ENCODE data around the gene LHPP. TPM values are rescaled to one million over a fixed set of nuclear protein-coding genes. Genes with fewer than 3 reads are reported as not detected.

Gene LHPP
- total and polyA plus RNA-seq, 2 experiments from 2014 or later: 27.4 to 40.2 TPM

GRCh38 chr10:124604214-124605000 is 142.8 kb downstream of the LHPP start:
- no peaks in the 10 kb centered on the region for H3K79me2 ChIP-seq (replicated peaks; ENCODE audit: insufficient read depth)
- DNase-seq (ENCODE audit: low spot score) (no peak), ATAC-seq (no peak)
- Mint-ChIP-seq H3K9me3 (no peaks in the 10 kb centered on the region), H3K27me3 (ENCODE audit: insufficient read depth, low read depth, poor library complexity) (peaks cover 8% of the 10 kb centered on the region), H3K4me1 (0 out of 3 replicates have a peak, but pooled peaks cover 3% of the 10 kb centered on the region), H3K4me3 (no peak overlapping the region), H3K36me3 (ENCODE audit: low read depth) (no peaks in the 10 kb centered on the region), H3K27ac (no peak overlapping the region; the same call in 1 of the 2 replicates)
- no peak overlapping the region for H3K27ac ChIP-seq (ENCODE audit: low read depth)
- H3K36me3 ChIP-seq (ENCODE audit: insufficient read depth): no peaks in the 10 kb centered on the region
- no peak overlapping the region for H2AFZ ChIP-seq
- H3K4me1 ChIP-seq (ENCODE audit: insufficient read depth): no peaks in the 10 kb centered on the region
- no peaks in the 10 kb centered on the region for H3K9me2 ChIP-seq (ENCODE audit: insufficient read depth)
- H3K27me3 ChIP-seq (ENCODE audit: insufficient read depth): no peaks in the 10 kb centered on the region
- H3F3A ChIP-seq (replicated peaks; ENCODE audit: low read depth): no peaks in the 10 kb centered on the region
- H3K4me2 ChIP-seq: no peak overlapping the region
- no peak overlapping the region for H3K4me3 ChIP-seq
- no peak for TF ChIP-seq NANOG (IDR thresholded peaks at IDR 0.05; ENCODE audit: borderline replicate concordance)
- TF ChIP-seq, protein P1, sequence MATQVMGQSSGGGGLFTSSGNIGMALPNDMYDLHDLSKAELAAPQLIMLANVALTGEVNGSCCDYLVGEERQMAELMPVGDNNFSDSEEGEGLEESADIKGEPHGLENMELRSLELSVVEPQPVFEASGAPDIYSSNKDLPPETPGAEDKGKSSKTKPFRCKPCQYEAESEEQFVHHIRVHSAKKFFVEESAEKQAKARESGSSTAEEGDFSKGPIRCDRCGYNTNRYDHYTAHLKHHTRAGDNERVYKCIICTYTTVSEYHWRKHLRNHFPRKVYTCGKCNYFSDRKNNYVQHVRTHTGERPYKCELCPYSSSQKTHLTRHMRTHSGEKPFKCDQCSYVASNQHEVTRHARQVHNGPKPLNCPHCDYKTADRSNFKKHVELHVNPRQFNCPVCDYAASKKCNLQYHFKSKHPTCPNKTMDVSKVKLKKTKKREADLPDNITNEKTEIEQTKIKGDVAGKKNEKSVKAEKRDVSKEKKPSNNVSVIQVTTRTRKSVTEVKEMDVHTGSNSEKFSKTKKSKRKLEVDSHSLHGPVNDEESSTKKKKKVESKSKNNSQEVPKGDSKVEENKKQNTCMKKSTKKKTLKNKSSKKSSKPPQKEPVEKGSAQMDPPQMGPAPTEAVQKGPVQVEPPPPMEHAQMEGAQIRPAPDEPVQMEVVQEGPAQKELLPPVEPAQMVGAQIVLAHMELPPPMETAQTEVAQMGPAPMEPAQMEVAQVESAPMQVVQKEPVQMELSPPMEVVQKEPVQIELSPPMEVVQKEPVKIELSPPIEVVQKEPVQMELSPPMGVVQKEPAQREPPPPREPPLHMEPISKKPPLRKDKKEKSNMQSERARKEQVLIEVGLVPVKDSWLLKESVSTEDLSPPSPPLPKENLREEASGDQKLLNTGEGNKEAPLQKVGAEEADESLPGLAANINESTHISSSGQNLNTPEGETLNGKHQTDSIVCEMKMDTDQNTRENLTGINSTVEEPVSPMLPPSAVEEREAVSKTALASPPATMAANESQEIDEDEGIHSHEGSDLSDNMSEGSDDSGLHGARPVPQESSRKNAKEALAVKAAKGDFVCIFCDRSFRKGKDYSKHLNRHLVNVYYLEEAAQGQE (IDR thresholded peaks at IDR 0.05; ENCODE audit: unreplicated experiment): no peak
- no peak for TF ChIP-seq POLR2AphosphoS5 (IDR thresholded peaks at IDR 0.05; ENCODE audit: low read depth)
- no peak for TF ChIP-seq CTCF (conservative IDR thresholded peaks at IDR 0.05; ENCODE audit: low read depth in 2 of 2)
- no peak for TF ChIP-seq EZH2phosphoT487 (IDR thresholded peaks at IDR 0.05; ENCODE audit: unreplicated experiment)
- no peak for TF ChIP-seq CREB1 (CRISPR knock-in tag; IDR thresholded peaks at IDR 0.05; ENCODE audit: low read depth)
- TF ChIP-seq EZH2 (IDR thresholded peaks at IDR 0.05; ENCODE audit: low read depth, unreplicated experiment): no peak
- no peak for TF ChIP-seq JUNB (IDR thresholded peaks at IDR 0.05; ENCODE audit: unreplicated experiment)
- H4K20me1 ChIP-seq (replicated peaks; ENCODE audit: insufficient read depth): no peaks in the 10 kb centered on the region; the same call in 1 of the 2 replicates

GRCh38 chr10:124605001-124605370 is 143.4 kb downstream of the LHPP start:
- 0 out of 3 replicates have a peak, but pooled peaks cover 3% of the 10 kb centered on the region for H3K4me1 Mint-ChIP-seq
- H3K4me3 ChIP-seq: no peak overlapping the region
- H3K9me2 ChIP-seq (ENCODE audit: insufficient read depth): no peaks in the 10 kb centered on the region
- no peaks in the 10 kb centered on the region for H3K79me2 ChIP-seq (replicated peaks; ENCODE audit: insufficient read depth)
- H2AFZ ChIP-seq: no peak overlapping the region
- no peaks in the 10 kb centered on the region for H3F3A ChIP-seq (replicated peaks; ENCODE audit: low read depth)
- no peak overlapping the region for H3K27ac ChIP-seq (ENCODE audit: low read depth)
- no peaks in the 10 kb centered on the region; the same call in 1 of the 2 replicates for H4K20me1 ChIP-seq (replicated peaks; ENCODE audit: insufficient read depth)
- no peak overlapping the region for H3K4me3 Mint-ChIP-seq
- peaks cover 11% of the 10 kb centered on the region for H3K27me3 Mint-ChIP-seq (ENCODE audit: insufficient read depth, low read depth, poor library complexity)
- H3K4me1 ChIP-seq (ENCODE audit: insufficient read depth): no peaks in the 10 kb centered on the region
- H3K27ac Mint-ChIP-seq: no peak overlapping the region
- H3K4me2 ChIP-seq: no peak overlapping the region
- H3K36me3 Mint-ChIP-seq (ENCODE audit: low read depth): no peaks in the 10 kb centered on the region
- no peak for ATAC-seq
- no peaks in the 10 kb centered on the region for H3K27me3 ChIP-seq (ENCODE audit: insufficient read depth)
- H3K36me3 ChIP-seq (ENCODE audit: insufficient read depth): no peaks in the 10 kb centered on the region
- no peaks in the 10 kb centered on the region for H3K9me3 Mint-ChIP-seq
- no peak for DNase-seq (ENCODE audit: low spot score)
- TF ChIP-seq CREB1 (CRISPR knock-in tag; IDR thresholded peaks at IDR 0.05; ENCODE audit: low read depth) (no peak), ZNF331 (CRISPR knock-in tag; IDR thresholded peaks at IDR 0.05; ENCODE audit: low read depth) (no peak), EZH2 (IDR thresholded peaks at IDR 0.05; ENCODE audit: low read depth, unreplicated experiment) (no peak), CTCF (conservative IDR thresholded peaks at IDR 0.05; ENCODE audit: low read depth in 2 of 2) (no peak), STAT1 (IDR thresholded peaks at IDR 0.05; ENCODE audit: unreplicated experiment) (no peak)

All from GM23338 (cell line).